Measurements from ENCODE around the gene ELP2.

Gene ELP2

DNA sequence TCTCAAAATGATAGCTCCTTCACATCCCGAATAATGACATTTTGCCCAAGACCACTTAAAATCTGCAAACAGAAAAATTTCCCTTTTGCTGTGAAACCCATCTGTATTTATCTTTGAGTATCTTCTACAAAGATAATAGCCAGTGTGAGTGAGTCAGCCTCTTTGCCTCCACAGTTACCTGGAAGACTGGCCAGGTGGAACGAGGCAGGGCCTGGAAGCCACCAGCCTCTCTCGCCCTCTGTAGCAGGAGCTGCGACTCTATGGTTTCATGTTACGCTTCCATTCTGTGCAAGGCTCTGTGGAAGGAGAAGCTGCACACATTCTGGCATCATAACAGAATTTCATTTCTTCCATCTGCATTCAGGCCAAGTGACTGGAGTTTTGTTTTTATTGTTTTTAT, 9.5 kb downstream of the ELP2 start:
- no peak for DNase-seq (ENCODE audit: extremely low spot score)
- TF ChIP-seq, protein P1, sequence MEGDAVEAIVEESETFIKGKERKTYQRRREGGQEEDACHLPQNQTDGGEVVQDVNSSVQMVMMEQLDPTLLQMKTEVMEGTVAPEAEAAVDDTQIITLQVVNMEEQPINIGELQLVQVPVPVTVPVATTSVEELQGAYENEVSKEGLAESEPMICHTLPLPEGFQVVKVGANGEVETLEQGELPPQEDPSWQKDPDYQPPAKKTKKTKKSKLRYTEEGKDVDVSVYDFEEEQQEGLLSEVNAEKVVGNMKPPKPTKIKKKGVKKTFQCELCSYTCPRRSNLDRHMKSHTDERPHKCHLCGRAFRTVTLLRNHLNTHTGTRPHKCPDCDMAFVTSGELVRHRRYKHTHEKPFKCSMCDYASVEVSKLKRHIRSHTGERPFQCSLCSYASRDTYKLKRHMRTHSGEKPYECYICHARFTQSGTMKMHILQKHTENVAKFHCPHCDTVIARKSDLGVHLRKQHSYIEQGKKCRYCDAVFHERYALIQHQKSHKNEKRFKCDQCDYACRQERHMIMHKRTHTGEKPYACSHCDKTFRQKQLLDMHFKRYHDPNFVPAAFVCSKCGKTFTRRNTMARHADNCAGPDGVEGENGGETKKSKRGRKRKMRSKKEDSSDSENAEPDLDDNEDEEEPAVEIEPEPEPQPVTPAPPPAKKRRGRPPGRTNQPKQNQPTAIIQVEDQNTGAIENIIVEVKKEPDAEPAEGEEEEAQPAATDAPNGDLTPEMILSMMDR (IDR thresholded peaks at IDR 0.05; ENCODE audit: control extremely low read depth, extremely low read depth, low read depth, missing control alignments), result no peak
- ChIA-PET CTCF (interaction anchor here (0.9 to 2.1 kb wide), 5 partner anchors 9 to 19 kb away, joined by 3 to 11 read pairs (median 5); partner anchors contain the start of genes ELP2 and SLC39A6), POLR2A (no interaction called here)

DNA sequence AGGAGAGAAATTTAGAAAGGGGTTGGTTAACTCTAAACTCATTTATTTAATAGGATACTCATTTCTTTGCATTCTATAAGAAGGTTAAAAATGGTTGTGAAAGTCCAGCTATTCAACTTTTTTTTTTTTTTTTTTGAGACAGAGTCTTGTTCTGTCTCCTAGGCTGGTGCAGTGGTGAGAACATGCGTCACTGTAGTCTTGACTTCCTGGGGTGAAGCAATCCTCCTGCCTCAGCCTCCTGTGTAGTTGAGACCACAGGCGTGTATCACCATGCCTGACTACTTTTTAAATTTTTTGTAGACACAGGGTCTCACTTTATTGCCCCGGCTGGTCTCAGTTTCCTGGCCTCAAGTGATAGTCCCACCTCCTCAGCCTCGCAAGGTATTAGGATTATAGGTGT, 11.9 kb downstream of the ELP2 start:
- ChIA-PET CTCF (no interaction called here), POLR2A (no interaction called here)
- DNase-seq (ENCODE audit: extremely low spot score), result no peak
- TF ChIP-seq, protein P1 (IDR thresholded peaks at IDR 0.05; ENCODE audit: control extremely low read depth, extremely low read depth, low read depth, missing control alignments), result no peak

DNA sequence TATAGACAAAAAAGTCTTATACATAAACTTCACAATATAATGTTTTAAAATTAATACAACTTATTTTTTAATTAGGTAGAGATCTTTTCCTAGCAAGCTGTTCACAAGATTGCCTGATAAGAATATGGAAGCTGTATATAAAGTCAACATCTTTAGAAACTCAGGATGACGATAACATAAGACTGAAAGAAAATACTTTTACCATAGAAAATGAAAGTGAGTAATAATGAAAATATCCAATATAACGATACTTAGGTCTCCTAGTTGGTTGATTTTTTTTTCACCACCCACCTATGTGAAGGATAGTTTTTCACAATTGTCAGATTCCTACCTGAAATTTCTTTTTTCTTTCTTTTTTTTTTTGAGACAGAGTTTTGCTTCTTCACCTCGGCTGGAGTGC, 13.1 kb downstream of the ELP2 start:
- TF ChIP-seq, protein P1 (IDR thresholded peaks at IDR 0.05; ENCODE audit: control extremely low read depth, extremely low read depth, low read depth, missing control alignments), result no peak
- POLR2A ChIA-PET, result interaction anchor here (0.7 kb wide), 1 partner anchor 217 kb away, joined by 6 read pairs; no protein-coding TSS in a partner anchor
- CTCF ChIA-PET, result interaction anchor here (1.0 to 3.2 kb wide), 2 partner anchors 8 to 15 kb away, joined by 3 to 15 read pairs; no protein-coding TSS in a partner anchor
- DNase-seq (ENCODE audit: extremely low spot score), result no peak

DNA sequence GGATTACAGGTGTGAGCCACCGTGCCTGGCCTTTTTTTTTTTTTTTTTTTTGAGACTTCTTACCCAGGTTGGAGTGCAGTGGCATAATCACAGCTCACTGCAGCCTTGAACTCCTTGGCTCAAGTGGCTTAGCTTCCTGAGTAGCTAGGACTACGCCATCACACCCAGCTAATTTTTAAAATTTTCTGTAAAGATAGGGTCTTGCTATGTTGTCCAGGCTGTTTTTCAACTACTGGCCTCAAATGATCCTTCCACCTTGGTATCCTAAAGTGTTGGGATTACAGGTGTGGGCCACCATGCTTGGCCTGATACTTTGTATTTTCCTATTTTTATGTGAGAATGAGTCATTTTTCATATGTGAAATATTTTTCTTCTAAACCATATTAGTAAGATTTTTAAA, 13.7 kb downstream of the ELP2 start:
- ChIA-PET CTCF (interaction anchor here (1.0 to 3.2 kb wide), 2 partner anchors 9 to 14 kb away, joined by 3 to 15 read pairs; no protein-coding TSS in a partner anchor), POLR2A (interaction anchor here (0.7 kb wide), 1 partner anchor 218 kb away, joined by 6 read pairs; no protein-coding TSS in a partner anchor)
- TF ChIP-seq, protein P1 (IDR thresholded peaks at IDR 0.05; ENCODE audit: control extremely low read depth, extremely low read depth, low read depth, missing control alignments), result no peak
- no peak for DNase-seq (ENCODE audit: extremely low spot score)

DNA sequence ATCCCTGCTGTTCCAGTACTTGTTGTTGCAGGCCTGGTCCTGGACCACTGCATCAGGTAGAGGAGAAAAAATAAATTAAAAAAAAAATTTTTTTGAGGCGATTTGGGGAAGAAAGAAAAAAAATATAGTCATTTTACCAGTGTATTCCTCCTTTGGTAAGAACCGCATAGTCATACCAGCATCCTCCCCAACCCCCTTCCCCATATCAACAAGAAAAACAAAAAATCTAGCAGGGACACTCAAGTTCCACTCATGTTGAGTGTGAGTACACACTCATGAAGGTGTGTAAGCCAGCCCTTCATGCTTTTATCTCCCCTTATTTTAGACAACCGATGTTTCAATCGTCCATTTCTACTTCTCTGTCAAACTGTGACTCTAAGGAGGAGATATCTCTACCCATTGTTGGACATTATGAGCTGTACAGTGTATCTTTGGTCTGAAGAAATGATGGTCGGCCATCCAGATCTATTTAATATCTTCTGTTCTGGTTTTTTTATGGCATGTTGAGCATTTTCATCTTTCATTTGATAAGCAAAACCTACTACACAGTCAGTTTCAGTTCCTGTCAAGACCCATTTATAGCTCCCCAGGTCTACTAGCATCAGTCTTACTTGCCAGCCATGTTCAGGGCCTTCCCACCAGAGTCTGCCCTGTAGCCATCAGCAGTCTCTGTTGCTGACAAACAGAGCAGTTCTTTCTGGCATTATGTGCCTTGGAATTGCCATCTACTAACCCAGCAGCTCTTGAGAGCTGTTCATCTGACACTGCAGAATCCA, 20.0 kb downstream of the ELP2 start:
- TF ChIP-seq, protein P1 (IDR thresholded peaks at IDR 0.05; ENCODE audit: control extremely low read depth, extremely low read depth, low read depth, missing control alignments), result no peak
- POLR2A ChIA-PET, result interaction anchor here (0.7 to 2.2 kb wide), 3 partner anchors 10 to 21 kb away, joined by 3 to 5 read pairs (median 3); partner anchors contain the start of gene SLC39A6
- DNase-seq (ENCODE audit: extremely low spot score), result peak; percentile 52
- CTCF ChIA-PET, result interaction anchor here (1.0 to 4.1 kb wide), 8 partner anchors 8 to 538 kb away, joined by 3 to 26 read pairs (median 4); no protein-coding TSS in a partner anchor

DNA sequence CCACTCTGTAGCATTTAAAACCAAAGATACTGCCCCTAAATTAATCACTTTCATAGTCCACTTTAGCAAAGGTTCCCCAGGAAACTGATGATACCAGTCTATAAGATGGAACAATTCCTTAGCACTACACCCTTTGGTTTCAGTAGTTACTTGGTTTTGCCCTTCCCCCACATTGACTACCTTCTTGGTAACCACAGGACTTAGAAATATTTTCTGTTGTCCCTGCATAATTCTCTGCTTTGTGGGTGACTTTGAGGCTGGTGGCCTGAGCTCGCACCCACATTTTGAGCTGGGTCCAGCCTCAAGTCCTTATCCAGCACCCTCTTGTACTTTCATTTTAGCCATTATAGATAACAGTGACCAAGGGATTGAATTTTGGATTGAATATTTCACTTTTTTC, 23.1 kb downstream of the ELP2 start:
- ChIA-PET POLR2A (no interaction called here), CTCF (interaction anchor here (1.1 kb wide), 1 partner anchor 15 kb away, joined by 3 read pairs; no protein-coding TSS in a partner anchor)
- TF ChIP-seq, protein P1 (IDR thresholded peaks at IDR 0.05; ENCODE audit: control extremely low read depth, extremely low read depth, low read depth, missing control alignments), result no peak
- no peak for DNase-seq (ENCODE audit: extremely low spot score)
